ENCODE measurements around the gene PCDHGB2. TPM values are rescaled to one million over a fixed set of nuclear protein-coding genes. Genes with fewer than 3 reads are reported as not detected.

Gene PCDHGB2
- total RNA-seq, 2 donors from 2014 or later, result 9.7 to 13.4 TPM

- Histone ChIP-seq H3K27me3 (replicated peaks; ENCODE audit: insufficient read depth) (no peaks in the 10 kb centered on the region), H3K27ac (no peak overlapping the region), H3K4me1 (ENCODE audit: control insufficient read depth in 1 of 2, low read depth in 2 of 2) (no peaks in the 10 kb centered on the region), H3K36me3 (no peaks in the 10 kb centered on the region), H3K4me3 (no peak overlapping the region), H3K9me3 (peaks cover 84% of the 10 kb centered on the region)
- no peak for TF ChIP-seq CTCF (IDR thresholded peaks at IDR 0.05)
- DNase-seq (ENCODE audit: low spot score), result no peak
- ATAC-seq (ENCODE audit: insufficient number of reproducible peaks, low FRiP score, low read depth), result no peak
These were observed 8.2 kb upstream of the PCDHGB2 start for GRCh38 chr5:141351591-141351990.

GRCh38 chr5:141354900-141355469, 4.8 kb upstream of the PCDHGB2 start, which contains the start of gene PCDHGA4:
TSS of gene PCDHGA4 (plus strand) at chr5:141355021. CDS start at chr5:141355108, 87 bp downstream.
- Histone ChIP-seq H3K4me1 (ENCODE audit: control insufficient read depth in 1 of 2, low read depth in 2 of 2) (no peaks in the 10 kb centered on the region), H3K27me3 (replicated peaks; ENCODE audit: insufficient read depth) (no peaks in the 10 kb centered on the region), H3K4me3 (peak within 1 kb of the TSS; percentile 59), H3K27ac (no peak within 1 kb of the TSS), H3K9me3 (peaks cover 85% of the 10 kb centered on the region), H3K36me3 (no peaks in the 10 kb centered on the region)
- ATAC-seq (ENCODE audit: insufficient number of reproducible peaks, low FRiP score, low read depth), result no peak
- TF ChIP-seq CTCF (IDR thresholded peaks at IDR 0.05), result peak; percentile 23
- no peak for DNase-seq (ENCODE audit: low spot score)

- no peaks in the 10 kb centered on the region for H3K36me3 ChIP-seq
- peak overlapping the region; percentile 59 for H3K4me3 ChIP-seq
- H3K9me3 ChIP-seq, result peaks cover 85% of the 10 kb centered on the region
- no peak for TF ChIP-seq CTCF (IDR thresholded peaks at IDR 0.05)
- H3K4me1 ChIP-seq (ENCODE audit: control insufficient read depth in 1 of 2, low read depth in 2 of 2), result no peaks in the 10 kb centered on the region
- H3K27me3 ChIP-seq (replicated peaks; ENCODE audit: insufficient read depth), result no peaks in the 10 kb centered on the region
- ATAC-seq (ENCODE audit: insufficient number of reproducible peaks, low FRiP score, low read depth) (no peak), DNase-seq (ENCODE audit: low spot score) (no peak)
- H3K27ac ChIP-seq, result no peak overlapping the region
These were observed 4.2 kb upstream of the PCDHGB2 start for GRCh38 chr5:141355641-141356040.

DNA sequence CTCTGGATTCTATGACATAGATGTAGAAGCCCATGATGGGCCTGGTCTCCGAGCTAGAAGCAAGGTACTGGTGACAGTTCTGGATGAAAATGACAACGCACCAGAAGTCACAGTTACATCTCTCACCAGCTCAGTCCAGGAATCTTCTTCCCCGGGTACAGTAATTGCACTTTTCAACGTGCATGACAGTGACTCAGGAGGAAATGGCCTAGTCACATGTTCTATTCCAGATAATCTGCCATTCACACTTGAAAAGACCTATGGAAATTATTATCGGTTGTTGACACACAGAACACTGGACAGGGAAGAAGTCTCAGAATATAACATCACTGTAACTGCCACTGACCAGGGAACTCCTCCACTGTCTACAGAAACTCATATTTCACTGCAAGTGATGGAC, 3.7 kb upstream of the PCDHGB2 start:
- no peaks in the 10 kb centered on the region for H3K27me3 ChIP-seq (replicated peaks; ENCODE audit: insufficient read depth)
- H3K36me3 ChIP-seq, result no peaks in the 10 kb centered on the region
- H3K4me1 ChIP-seq (ENCODE audit: control insufficient read depth in 1 of 2, low read depth in 2 of 2), result no peaks in the 10 kb centered on the region
- H3K9me3 ChIP-seq, result peaks cover 85% of the 10 kb centered on the region
- no peak for DNase-seq (ENCODE audit: low spot score)
- H3K27ac ChIP-seq, result no peak overlapping the region
- no peak for ATAC-seq (ENCODE audit: insufficient number of reproducible peaks, low FRiP score, low read depth)
- no peak overlapping the region for H3K4me3 ChIP-seq
- TF ChIP-seq CTCF (IDR thresholded peaks at IDR 0.05), result no peak

- H3K4me1 ChIP-seq (ENCODE audit: control insufficient read depth in 1 of 2, low read depth in 2 of 2), result no peaks in the 10 kb centered on the region
- no peaks in the 10 kb centered on the region for H3K36me3 ChIP-seq
- no peak for DNase-seq (ENCODE audit: low spot score)
- no peaks in the 10 kb centered on the region for H3K27me3 ChIP-seq (replicated peaks; ENCODE audit: insufficient read depth)
- H3K9me3 ChIP-seq, result peaks cover 84% of the 10 kb centered on the region
- no peak for TF ChIP-seq CTCF (IDR thresholded peaks at IDR 0.05)
- no peak overlapping the region for H3K4me3 ChIP-seq
- H3K27ac ChIP-seq, result no peak overlapping the region
- no peak for ATAC-seq (ENCODE audit: insufficient number of reproducible peaks, low FRiP score, low read depth)
These were observed 2.8 kb upstream of the PCDHGB2 start for GRCh38 chr5:141356950-141357349.
